Epithelial cell of esophagus (primary cell): Measurements from ENCODE around the gene CDKAL1.
"Not testable (repeated sequence)": the region's sequence is repeated elsewhere in the genome, so short reads cannot be mapped to it uniquely, and the experiment has no call there.

Experiments used
- DNase-seq: peaks from one replicate; pipeline ENCODE4 v3.0.0; 2010; ENCODE audit warnings: low read depth
- H3K4me3 ChIP-seq: 2 replicates; pipeline ENCODE4 v1.5.1; 2011; ENCODE audit warnings: mild to moderate bottlenecking, low read length, control low read depth
- CTCF ChIP-seq: IDR thresholded peaks from 2 replicates; pipeline ENCODE4 v1.5.1; 2011; ENCODE audit warnings: low read depth, mild to moderate bottlenecking, low read length, control low read depth, inconsistent platforms; ENCODE audit not compliant: insufficient read depth; ENCODE audit errors: missing control alignments

The CDKAL1 gene

GRCh38 chr6:20538131-20538662, 3.9 kb downstream of the CDKAL1 start:
- no peak for TF ChIP-seq CTCF
- H3K4me3 ChIP-seq = no peak overlapping the region
- no peak for DNase-seq

DNA sequence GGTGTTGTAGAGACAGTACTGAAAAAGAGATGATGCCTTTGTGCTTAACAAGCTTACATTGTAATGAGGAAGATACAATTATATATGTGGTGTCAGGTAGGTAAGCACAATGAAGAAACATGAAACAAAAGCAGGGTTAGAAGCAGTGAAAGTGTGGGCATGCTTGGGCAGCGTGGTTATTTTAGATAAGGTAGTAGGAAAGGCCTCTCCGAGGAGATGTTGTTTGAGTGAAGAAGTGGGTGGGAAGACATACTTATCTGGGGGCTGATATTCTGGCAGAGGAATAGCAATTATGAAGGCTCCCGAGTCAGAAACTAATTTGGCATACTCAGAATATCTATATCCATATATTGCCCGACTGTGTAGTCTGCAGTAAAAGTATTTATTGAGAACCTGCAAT, 4.7 kb downstream of the CDKAL1 start:
- no peak overlapping the region for H3K4me3 ChIP-seq
- TF ChIP-seq CTCF = no peak
- no peak for DNase-seq

DNA sequence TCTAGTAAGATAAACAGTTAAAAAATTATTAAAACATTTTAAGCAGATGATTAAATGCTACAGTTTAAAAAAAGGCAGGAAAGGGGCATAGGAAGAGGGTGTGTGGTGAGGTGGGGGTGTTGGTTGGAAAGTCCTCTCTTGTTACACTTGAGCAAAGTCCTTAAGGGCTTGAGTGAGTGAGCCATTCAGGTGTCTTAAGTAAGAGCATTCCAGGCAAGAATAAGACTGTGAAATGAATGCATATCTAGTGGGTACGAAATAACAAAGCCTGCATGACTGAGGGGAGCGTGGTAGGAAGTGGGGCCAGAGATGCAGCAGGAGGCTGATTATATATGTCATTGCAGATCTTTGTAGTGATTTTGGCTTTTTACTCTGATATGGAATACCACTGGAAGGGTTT, 5.1 kb downstream of the CDKAL1 start:
- no peak for TF ChIP-seq CTCF
- no peak overlapping the region for H3K4me3 ChIP-seq
- no peak for DNase-seq

DNA sequence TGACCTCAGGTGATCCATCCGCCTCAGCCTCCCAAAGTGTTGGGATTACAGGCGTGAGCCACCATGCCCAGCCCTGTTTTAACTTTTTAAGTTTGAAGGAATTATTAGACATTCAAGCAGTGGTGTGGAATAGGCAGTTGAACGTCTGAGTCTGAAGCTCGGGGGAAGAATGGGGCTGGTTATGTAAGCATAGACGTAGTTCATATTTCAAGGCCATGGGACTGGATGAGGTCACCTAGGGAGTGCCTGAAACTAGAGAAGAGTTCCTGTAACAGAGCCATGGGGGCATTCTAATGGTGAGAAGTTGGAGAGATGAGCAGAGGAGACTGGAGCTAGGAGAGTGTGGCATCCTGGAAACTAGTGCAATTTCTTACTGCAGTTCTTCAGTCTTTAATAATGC, 6.4 kb downstream of the CDKAL1 start:
- no peak for TF ChIP-seq CTCF
- DNase-seq = peak; percentile 67
- H3K4me3 ChIP-seq = no peak overlapping the region

- TF ChIP-seq CTCF = no peak
- DNase-seq = no peak
- no peak overlapping the region for H3K4me3 ChIP-seq
Measured at GRCh38 chr6:20541382-20541781, 7.1 kb downstream of the CDKAL1 start.

GRCh38 chr6:20542927-20543602, 8.8 kb downstream of the CDKAL1 start:
- DNase-seq = peak; percentile 99
- TF ChIP-seq CTCF = no peak

DNA sequence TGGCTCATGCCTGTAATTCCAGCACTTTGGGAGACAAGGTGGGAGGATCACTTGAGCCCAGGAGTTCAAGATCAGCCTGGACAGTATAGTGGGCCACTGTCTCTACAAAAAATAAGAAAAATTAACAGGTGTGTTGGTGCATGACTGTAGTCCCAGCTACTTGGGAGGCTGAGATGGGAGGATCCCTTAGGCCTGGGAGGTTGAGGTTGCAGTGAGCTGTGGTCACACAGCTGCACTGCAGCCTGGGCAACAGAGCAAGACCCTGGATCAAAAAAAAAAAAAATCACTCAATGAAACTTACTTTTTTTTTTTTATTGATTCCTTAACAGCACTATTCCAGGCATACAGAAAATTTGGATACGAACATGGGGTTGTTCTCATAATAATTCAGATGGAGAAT, 14.0 kb downstream of the CDKAL1 start:
- no peak for DNase-seq
- H3K4me3 ChIP-seq = no peak overlapping the region
- no peak for TF ChIP-seq CTCF

More at GRCh38 chr6:20542927-20543602, 8.8 kb downstream of the CDKAL1 start:
- H3K4me3 ChIP-seq = no peak overlapping the region

DNA sequence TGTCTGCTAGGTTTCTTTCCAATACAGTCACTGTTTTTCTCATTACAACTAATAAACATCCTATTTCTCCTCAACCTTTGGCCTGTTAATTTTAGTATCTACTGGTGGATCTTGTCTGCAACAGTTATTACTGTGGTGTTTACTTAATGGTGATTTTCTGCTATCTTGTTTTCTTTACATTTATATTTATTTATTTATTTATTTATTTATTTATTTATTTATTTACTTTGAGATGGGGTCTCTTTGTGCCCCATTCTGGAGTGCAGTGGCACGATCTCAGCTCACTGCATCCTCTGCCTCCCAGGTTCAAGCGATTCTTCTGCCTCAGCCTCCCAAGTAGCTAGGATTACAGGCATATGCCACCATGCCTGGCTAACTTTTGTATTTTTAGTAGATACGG, 15.1 kb downstream of the CDKAL1 start:
- not testable (repeated sequence) for H3K4me3 ChIP-seq, DNase-seq
